ENCODE data around the gene PKLR.
A peak's percentile ranks its signal among the peaks of the same experiment; 100 is the strongest.

PKLR gene

DNA sequence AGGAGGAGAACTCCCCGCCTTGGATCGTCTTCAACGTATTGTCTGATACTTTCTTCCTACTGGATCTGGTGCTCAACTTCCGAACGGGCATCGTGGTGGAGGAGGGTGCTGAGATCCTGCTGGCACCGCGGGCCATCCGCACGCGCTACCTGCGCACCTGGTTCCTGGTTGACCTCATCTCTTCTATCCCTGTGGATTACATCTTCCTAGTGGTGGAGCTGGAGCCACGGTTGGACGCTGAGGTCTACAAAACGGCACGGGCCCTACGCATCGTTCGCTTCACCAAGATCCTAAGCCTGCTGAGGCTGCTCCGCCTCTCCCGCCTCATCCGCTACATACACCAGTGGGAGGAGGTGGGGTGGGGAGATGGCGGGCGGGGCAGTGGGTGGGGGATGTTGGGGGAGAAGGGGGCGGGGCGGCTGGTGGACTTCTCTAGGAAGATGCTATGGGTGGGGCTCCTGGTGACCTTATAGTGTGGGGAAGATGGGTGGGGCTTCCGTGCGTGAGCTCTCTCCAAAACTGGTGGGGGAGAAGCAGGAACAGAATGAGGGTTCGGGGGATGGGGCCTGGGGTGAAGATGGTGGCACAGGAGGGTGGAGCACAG lies 18.6 kb downstream of the PKLR start:
- peak; percentile 70 for DNase-seq

DNA sequence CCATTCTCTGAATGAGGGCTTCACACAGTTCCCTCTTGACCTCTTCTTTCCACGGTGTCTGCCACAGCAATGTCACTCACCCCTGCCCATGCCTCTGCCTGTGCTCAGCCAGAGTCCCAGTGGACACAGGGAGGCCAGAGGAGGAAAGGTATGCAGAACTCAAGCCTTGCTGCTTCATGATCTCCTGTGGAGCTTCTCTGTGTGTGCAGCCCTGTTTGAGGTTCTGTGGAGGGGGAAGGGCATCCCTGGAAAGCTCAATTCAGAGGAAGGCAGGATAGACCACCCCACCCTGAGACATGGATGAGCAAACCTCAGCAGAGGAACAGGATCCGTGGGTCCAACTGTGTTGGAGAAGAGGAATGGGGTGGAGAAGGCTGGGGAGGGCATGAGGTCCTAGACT lies 22.0 kb downstream of the PKLR start:
- no peak for DNase-seq

DNA sequence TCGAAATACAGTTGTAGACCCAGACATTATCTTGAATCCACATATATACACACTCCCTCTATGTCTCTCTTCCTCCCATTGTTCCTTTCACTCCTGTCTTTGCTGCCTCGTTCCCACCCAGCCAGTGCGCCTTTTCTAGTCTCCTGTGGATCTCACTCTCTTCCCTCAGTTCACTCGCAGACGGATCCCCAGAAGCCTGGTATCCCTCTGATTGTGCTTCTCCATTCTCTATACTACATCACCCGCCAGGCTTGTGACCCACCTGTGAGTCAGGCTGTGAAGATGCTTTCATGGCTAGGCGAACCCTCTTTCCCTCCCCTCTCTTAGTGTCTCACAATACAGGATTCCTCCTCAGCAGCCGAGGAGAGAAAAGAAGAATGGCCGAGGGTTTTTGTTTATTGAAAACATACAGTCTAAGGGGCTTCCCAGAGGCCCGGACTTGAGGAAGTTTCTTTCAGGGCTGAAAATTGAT lies 22.5 kb downstream of the PKLR start:
- DNase-seq, result no peak

DNA sequence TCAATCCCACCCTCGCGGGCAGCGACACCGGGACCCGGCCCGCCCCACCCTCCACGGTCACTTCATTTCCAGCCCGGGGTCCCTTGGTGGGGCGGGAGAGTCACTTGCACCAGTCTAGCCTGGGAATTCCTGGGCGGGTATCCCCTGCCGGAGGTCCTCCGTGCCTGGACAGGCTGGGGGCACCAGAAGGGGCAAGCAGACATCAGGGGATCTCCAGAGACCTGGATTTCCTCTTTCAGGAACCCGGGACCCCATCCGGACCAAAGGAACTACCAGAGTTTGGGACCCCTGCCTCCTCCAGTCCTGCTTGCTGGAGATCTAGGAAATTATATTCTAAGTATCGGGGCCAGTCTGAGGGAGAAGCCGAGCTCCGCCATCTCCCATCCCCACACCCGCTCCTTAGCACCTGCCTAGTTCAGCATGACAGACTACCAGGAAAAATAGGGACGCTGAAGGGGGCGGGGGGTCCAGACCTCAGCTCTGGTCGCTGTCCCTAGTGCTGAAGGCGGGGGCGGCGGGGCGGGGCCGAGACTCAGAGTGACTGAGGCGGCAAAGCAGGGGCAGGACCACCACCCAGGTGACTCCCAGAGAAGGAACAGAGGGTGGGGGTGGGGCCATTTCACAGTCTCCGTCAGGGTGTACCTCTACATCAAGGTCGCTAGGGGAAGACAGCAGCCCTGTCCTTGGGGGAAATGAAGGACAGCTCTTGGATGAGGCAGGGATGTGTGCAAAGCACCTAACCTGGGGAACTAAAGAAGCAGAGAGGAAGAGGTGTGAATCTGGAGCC lies 23.1 kb downstream of the PKLR start:
- DNase-seq, result peak; percentile 82

DNA sequence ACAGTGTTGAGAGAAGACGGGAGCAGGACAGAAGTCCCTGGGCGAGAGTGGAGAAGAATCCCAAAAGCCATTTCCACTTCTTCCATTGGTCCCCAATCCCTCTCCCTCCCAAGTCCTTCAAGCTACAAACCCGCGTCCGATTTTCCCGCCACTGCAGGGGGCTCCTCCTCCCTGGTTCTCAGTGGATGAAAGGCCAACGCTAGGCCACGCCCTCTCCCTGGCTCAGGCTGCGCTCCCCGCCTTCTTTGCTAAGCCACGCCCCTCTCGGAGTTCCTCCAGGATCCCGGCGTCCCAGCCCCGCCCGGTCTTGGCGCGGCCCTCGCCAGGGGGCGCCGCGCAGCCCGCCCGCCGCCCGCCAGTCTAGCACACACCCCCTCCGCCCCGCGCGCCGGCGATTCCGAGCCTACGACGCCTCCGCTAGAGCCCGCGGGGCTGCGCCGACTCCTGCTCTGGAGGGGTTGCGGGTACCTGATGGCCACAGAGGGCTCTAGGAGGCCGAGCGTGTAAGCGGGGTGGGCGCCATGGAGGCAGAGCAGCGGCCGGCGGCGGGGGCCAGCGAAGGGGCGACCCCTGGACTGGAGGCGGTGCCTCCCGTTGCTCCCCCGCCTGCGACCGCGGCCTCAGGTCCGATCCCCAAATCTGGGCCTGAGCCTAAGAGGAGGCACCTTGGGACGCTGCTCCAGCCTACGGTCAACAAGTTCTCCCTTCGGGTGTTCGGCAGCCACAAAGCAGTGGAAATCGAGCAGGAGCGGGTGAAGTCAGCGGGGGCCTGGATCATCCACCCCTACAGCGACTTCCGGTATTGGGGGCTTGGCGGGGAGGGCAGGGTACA lies 24.0 kb downstream of the PKLR start, which contains the start of gene HCN3:
Gene HCN3, plus strand, starts transcription at position 394 of the 832 bp plus-strand sequence. Its CDS starts 128 bp downstream, at position 522.
- peak; percentile 99 for DNase-seq

DNA sequence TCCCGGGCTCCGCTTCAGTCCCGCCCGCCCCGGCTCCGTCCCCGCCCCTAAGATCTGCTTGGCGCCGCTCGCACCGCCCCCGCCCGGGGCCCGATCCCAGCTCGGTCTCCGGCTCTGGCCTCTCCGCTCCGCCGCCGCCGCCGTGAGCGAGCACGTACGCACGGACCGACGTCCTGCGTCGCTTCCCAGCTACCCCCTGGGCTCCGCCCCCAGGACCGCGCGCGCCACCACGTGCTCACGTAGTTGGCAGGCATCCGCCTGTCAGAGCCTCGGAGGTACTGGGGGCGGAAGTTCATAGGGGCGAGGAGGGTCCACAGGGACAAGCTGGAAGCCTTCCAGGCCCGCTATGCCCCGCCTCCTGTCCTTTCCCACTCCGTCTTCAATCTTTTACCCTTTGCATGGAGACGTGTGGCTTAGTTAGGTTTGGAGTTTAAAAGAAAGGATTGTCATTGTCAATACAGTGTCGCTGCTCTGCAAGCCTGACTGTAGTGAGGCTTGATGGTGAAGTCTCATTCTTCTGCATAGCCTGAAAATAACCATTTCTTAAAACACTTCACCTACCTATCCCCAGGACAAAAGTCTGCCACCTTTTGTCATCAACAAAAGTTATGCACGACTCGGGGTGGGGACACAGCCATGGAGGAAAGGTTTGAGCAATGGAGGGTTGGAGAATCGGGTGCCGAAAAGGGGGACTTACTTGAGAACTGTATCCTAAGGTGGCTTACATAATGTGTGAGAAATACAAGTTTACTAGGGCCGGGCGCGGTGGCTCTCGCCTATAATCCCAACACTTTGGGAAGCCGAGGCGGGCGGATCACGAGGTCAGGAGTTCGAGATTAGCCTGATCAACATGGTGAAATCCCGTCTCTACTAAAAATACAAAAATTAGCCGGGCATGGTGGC lies 27.6 kb downstream of the PKLR start, which contains the start of gene CLK2:
Gene CLK2, minus strand, starts transcription at position 162 of the 903 bp plus-strand sequence. CDS start 2,527 bp downstream, outside the sequence.
- peak; percentile 98 for DNase-seq

DNA sequence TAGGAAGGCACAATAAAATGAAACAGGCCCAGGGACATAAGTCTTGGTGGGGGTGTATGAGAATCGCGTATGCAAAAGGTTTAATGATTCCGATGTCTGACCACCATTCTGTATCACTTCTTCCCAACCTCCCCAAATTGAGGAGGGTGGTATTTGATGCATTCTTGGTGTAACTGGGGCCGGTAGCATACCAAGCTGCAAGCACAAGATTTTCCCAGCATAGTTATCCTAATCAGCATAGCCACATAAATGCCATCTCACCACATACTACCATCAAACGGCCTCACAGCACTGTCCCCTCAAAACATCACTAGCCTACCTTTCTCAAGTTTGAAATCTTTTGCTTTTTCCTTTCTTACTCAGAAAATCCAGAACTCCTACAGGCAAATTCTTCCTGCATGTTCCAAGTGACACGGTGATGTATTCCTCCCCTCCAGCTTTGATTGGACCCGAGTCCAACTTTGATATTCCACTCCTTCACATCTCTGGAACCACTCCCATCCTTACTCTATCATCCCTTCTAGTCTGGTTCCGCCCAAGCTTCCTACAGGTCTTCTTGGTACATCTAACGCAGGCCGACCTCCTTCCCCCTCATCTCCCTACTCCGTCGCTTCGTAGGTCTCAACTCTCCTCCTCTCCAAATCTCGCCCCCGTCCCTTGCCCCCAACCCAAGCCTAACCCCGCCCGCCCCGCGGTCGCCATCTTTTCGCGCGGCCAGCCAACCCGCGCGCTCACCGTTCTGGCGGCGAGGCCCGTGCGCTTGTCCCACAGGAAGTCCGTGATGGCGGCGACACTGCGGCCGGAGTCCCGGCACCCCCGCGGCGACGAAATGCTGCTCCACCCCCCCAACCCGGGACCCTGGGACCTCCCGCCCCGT lies 28.5 kb downstream of the PKLR start:
- DNase-seq, result peak; percentile 64

DNA sequence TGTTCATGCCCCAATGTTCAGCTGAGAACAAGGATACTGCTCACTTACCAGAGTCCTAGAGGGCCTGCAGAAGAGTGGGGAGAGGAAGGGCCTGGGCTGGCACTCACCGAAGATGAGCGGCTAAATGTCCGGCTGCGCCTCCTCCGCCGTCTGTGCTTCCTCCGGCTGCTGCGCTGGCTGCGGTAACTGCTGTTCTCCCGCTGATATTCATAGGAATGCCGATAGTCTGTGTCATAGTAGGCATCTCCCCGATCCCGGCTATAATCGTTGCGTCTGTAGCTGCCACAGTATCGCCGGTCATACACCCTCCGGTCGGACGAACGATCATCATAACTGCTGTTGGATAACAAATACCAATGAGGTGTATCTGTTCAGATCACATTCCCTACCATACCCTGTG lies 31.9 kb downstream of the PKLR start:
- no peak for DNase-seq

DNA sequence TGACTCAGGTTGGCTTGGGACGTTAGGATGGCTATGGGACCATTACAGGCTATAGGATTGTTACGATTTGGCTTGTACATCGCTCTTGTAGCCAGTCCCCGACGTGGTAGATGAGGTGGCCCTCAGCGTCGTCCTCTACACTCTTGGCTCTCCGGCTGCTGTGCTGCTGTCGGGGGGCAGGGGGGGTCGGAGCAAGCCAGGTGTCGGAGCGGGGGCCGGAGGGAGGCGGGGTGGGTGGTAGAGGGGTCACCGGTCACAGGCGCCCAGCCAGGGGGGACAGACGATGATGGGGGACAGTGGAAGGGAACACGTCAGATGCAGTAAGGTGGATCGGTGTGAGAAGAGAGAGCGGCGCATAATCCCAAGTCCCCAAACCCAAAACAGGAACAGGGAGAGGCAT lies 32.6 kb downstream of the PKLR start:
- no peak for DNase-seq

DNA sequence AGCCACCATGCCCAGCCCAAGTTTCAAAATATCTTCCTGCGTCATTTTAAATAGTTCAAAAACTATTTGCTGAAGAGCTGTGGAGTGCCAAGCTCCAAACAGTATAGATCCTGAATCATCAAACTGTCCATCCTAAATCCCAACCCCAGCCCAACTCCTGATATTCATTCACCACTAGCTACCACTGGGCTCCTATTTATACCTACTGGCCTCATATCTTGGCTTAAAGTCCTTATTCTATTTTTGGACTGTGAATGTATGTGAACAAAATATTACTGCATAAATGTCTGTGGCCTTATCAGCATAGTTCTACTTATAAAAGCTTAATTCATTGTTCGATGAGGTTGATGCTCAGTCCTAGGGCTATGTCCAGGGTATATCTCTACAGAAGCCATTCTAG lies 33.9 kb downstream of the PKLR start:
- no peak for DNase-seq

DNA sequence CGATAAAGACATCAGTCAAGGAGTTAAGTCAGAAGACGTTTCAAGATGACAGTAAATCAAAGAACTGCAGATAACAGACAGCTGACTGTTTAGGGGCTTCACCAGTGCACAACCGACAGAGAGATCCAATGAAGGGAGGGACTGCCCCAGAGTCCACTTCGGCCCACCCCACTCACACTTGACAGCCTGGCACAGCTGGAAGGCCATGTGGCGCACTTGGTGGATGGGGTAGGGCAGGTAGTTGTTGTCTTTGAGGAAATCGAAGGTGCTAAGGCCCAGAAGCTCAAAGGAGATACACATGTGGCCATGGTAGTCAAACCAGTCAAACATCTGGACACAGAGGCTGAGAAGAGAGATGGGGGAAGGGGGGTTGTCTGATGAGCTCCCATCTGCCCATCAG lies 34.7 kb downstream of the PKLR start:
- no peak for DNase-seq

DNA sequence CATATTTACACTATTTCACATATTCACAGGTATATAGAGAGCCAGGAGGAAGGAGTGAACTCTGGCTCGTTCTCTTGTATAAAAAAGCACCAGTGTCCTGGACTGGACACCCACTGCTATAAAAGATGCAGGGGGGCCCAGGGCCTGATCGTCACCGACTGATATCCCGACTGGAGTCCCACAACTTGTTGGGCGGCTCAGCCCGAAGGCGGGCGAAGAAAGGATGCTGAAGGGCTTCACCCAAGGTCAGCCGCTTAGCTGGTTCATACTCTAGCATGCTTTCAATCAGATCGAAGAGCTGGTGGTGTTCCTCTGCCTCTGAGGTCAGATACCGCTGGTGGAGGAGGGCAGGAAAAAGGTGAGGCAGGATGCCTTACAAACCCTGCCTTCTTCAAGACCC lies 38.2 kb downstream of the PKLR start:
- DNase-seq, result no peak

DNA sequence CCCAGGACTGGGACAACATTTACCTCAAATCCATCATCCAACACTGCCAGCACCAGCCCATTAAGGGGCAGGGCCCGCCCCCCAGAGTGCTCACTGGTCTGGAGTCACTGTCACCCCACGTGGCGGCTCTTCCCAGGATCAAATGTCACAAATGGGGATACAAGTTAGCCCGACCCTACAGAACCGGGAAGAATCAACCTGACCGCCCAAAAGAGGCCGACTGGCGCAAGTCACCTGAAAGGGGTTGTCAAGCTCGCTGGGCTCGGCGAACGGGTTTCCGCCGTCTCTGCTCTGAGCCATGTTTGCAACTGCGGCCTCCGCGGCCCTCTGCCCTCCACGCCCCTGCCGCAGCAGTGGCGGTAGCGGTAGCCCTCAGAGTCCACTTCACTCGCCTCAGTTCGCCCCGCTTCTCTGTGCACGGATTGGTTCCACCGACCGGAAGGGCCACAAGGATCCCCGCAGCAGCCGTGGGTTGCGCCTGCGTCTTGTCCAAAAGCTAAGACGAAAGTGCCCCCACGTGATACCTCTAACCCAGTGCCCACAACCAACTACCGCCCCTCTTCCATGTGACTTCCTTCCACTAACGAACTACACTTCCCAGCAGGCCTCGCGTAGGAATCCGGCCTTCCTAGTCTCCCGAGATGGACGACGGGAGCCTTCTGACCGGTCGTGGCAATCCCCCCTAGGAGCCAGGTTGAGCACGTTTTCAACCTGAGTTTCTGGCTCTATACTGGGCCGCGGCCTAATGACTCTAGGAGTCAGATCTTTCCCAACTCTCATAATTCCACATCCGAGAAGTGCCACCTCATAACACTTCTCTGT lies 39.2 kb downstream of the PKLR start, which contains the start of gene SCAMP3:
Gene SCAMP3, minus strand, starts transcription at position 509 of the 822 bp plus-strand sequence. Its CDS starts 209 bp downstream, at position 300.
- DNase-seq, result peak; percentile 99

DNA sequence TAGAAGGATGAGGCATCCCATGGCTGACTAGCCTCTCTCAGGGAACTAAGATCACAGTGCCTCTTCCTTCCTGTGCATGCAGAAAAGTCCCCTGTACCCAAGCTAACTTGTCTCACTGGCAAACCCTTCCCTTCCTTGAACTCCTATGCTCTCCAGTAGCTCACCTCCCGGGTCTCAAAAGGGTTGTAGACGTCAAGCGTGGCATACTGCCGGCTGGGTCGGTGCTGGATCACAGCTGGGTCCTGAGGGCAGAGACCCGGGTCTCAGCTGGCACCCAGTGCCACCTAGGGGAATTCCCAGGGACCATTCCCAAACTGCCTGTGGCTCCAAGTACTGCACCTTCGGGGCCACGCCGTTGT lies 39.8 kb downstream of the PKLR start:
- DNase-seq, result peak; percentile 43

DNA sequence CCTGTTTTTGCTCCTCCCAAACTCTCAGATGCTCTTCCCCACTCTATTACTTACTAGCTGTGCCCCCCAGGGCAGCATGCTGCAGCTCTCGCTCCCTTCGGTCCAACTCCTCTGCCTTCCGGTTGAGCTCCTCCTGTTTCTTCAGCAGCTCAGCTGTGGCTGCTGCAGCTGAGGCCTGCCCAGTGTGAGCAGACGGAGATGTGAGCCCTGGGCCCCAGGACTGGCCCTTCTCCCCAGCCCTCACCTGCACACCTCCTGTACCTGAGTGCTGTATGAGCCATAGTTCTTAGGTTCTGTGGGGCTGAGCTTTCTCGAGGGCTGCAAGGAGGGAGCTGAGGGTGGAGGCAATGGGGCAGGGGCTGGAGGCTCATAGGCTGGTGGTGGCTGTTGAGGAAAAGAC lies 41.0 kb downstream of the PKLR start:
- no peak for DNase-seq

DNA sequence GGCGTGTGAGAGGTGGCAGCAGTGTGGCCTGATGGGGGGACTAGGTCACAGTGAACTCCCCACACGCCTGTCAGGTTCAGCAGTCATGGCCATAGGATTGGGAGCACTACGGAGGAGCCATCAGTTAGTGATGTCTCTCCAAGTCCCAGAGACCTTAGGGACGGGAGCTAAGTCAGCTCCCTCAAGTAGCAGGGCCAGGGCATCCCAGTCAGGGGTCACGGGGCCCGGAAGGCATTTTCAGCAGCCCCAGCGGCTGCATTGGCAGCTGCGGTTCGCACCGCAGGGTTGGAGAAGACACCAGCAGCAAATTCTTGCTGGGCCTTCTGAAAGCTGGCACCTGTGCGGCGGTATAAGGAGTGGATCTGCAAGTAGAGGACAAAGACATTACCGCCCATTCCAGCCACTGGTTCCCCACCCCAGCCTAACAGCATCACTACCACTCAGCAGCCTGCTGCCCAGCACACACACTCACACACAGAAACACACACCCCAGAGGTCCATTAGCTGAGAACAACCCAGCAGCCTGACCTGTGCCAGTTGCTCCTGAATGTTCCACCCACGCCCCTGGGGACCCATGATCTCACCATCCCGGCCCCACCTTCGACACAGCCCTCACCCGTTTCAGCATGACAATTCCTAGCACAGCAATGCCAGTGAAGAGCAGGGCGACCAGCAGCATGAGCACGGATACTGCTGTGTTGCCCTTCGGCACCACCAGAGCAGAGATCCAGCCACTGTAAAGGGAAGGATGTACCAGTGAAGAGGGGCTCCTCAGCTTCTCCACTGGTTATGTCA lies 45.0 kb downstream of the PKLR start:
- DNase-seq, result no peak

DNA sequence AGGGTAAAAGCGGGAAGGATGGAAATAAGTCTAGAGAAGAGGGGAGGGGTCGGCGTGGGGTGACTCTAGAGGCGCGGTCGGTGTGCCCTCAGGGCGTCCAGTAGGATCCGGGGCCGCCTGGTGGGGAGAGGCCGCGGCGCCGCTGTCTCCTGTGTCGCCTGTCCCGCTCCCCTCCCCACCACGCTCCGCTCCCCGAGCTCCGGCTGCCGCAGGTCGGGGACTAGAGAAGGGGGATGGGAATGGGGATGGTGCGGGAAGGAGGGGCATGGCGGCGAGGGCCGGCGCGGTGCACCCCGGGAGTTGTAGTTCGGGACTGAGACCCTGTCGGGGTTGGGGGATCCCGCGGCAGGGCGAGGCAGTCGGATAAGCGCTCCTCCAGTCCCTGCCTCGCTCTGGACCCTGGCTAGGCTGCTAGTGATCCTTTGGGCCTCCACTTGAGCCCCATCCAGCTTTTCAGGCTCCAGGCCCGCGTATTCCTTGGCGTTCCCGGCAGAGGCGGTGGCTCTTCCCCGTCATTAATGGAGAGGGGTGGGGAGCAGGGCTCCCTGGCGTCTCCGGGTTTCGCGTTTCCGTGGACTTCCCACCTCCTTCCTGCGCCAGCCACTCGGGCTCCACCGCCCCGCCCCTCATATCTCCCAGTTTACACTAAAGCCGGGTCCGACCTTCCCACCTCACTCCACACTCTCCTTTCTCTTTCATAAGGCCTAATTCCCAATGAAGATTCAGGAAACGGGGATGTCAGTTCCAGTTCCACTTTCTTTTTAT lies 45.8 kb downstream of the PKLR start, which contains the start of gene ENTREP3:
Gene ENTREP3, minus strand, starts transcription at position 241 of the 765 bp plus-strand sequence. CDS start 606 bp downstream, outside the sequence.
- peak; percentile 87 for DNase-seq

DNA sequence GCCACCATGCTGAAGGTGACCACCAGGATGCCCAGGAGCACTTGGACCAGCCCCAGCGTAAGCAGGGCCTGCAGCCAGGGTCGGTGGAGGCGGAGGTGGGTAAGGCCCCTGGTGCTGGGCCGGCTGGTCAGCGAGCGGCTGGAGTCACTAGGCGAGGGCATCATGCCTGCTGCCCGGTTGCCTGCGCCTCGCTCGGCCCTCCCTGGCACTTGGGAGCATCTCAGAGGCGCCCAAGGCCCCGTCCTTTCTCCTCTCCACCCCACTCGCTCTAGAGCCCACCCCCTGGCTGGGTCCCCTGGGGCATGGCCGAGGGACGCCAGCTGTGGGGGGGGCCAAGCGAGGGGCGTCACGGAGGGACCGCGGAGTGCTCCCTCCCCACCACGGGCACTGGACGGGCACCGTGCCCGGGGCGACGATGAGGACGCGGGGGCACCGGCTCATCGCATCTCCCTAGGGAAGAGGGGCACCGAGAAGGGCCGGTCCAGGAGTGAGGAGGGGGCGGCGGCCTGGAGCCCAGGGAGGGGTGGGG lies 46.5 kb downstream of the PKLR start:
- DNase-seq, result no peak

Measured in hematopoietic multipotent progenitor cell treated with erythropoietin and hydrocortisone succinate and interleukin-3 and kit ligand, for 6 days (in vitro differentiated cells).